H1 (cell line): ENCODE data around the gene RNF126. TPM values are rescaled to one million over a fixed set of nuclear protein-coding genes. Genes with fewer than 3 reads are reported as not detected.

Experiments used
- JUND ChIP-seq: IDR thresholded peaks from 2 replicates; pipeline ENCODE4 v1.6.1; 2011; ENCODE audit warnings: mild to moderate bottlenecking, improper control_type of control experiment, low read length
- PHF8 ChIP-seq: fragments of 200-600 bp; sonication (generic); conservative IDR thresholded peaks from 2 replicates; pipeline ENCODE4 v1.7.1; 2012; ENCODE audit warnings: low read depth, mild to moderate bottlenecking, inconsistent platforms, low read length, moderate library complexity
- SIN3A ChIP-seq, 2 experiments: IDR thresholded peaks in 1 of 2; conservative IDR thresholded peaks in 1 of 2; 2 replicates each; pipeline ENCODE4 v1.6.1; 2011 to 2012; ENCODE audit warnings: low read length in 2 of 2, improper control_type of control experiment in 1 of 2, low read depth in 1 of 2, mild to moderate bottlenecking in 1 of 2
- SP2 ChIP-seq: IDR thresholded peaks from 2 replicates; pipeline ENCODE4 v1.6.1; 2012; ENCODE audit warnings: mild to moderate bottlenecking, low read length, inconsistent platforms
- polyA plus RNA-seq, 7 experiments: library from polyadenylated mRNA; depleted of rRNA in 3 of 7; stranded (reverse) in 5 of 7; unstranded in 2 of 7; fragments of >200 nt in 5 of 7; fragments of 200-250 nt in 2 of 7; gene quantifications; 1 replicate in 5 of 7; 2 replicates in 1 of 7; 4 replicates in 1 of 7; pipeline versions ENCODE4 v1.2.1 to v1.2.3, GENCODE V29; 2011 to 2013; ENCODE audit warnings: missing spikeins in 2 of 7, mixed read lengths in 2 of 7
- total RNA-seq: library from RNA; stranded (reverse); fragmentation: NEBNext Ultra II Directional; extraction: Animal tissue kit (Norgen Biotek cat#: 25700); gene quantifications from 2 replicates; pipeline ENCODE4 v1.2.1, GENCODE V29; 2021
- TF ChIP-seq, protein P1 (sequence below): IDR thresholded peaks from 2 replicates; pipeline ENCODE4 v1.6.1; 2011; ENCODE audit warnings: low read depth, mild to moderate bottlenecking, low read length; ENCODE audit not compliant: insufficient read depth

RNF126 gene
- total and polyA plus RNA-seq, 2 of the 8 experiments (the other 6 are each of a cell fraction or from before 2014, with no cell fraction given) = 21.8 to 68.0 TPM

DNA sequence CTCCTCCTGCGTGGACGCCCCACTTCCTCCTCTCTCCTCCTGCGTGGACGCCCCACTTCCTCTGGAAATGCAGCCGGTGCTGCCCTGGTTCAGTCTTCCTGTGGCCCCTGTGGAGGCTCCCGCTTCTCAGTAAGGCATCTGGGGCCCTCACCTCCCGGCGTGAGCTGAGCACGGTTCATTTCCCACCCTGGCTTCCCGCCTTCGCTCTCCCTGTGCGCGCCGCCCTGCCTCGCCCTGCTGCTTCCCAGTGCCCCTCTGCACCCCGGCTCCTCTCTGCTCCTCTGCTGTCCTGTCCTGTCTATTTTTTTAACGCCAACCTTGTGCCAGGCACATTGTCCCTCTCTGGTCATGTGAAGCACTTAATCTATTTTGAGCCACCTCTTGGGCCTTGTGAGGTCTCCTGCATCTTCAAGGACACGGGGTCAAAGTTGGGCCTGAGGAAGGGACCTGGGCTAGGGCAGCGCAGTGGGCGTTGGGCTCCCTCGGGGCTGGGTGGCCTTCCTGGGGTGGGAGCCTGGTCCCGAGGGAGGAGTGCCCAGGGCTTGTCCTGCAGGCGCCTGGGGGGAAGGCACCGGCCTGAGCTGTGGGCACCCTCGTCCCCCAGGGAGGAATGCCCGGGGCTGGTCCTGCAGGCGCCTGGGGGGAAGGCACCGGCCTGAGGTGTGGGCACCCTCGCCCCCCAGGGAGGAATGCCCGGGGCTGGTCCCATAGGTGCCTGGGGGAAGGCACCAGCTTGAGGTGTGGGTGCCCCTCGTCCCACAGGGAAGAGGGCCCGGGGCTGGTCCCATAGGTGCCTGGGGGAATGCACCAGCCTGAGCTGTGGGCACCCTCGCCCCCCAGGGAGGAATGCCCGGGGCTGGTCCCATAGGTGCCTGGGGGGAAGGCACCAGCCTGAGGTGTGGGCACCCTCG is 60.4 kb downstream of the RNF126 start (continued):
- TF ChIP-seq, protein P1, sequence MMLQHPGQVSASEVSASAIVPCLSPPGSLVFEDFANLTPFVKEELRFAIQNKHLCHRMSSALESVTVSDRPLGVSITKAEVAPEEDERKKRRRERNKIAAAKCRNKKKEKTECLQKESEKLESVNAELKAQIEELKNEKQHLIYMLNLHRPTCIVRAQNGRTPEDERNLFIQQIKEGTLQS = no peak
- TF ChIP-seq JUND (no peak), PHF8 (no peak), SIN3A (conservative IDR thresholded peaks at IDR 0.05 in 1 of 2, IDR thresholded peaks at IDR 0.05 in 1 of 2; ENCODE audit: low read depth in 1 of 2, low read length in 2 of 2) (no peak), SP2 (no peak)
- TF ChIP-seq, all 59 proteins: peak for 0
